HL-60 (cell line): ENCODE data around the gene RAD51.

Experiments
- DNase-seq, 2 experiments: peaks; one replicate each; pipeline ENCODE4 v3.0.0-alpha.2; 2010 to 2020; ENCODE audit warnings: low read depth in 1 of 2, low spot score in 1 of 2
- H3K27ac ChIP-seq: fragments of 250-450 bp; sonication (Bioruptor Pico); replicated peaks from 2 replicates; pipeline ENCODE4 v1.5.1; 2020; ENCODE audit warnings: mild to moderate bottlenecking, moderate library complexity
- H3K27me3 ChIP-seq: fragments of 250-450 bp; sonication (Bioruptor Pico); 2 replicates; pipeline ENCODE4 v1.5.1; 2021; ENCODE audit warnings: mild to moderate bottlenecking, moderate library complexity; ENCODE audit not compliant: insufficient read depth, poor library complexity, severe bottlenecking
- H3K4me3 ChIP-seq: replicated peaks from 2 replicates; pipeline ENCODE4 v1.5.1; 2011; ENCODE audit warnings: mild to moderate bottlenecking, control low read depth, low read length; ENCODE audit not compliant: insufficient read depth
- GABPA ChIP-seq: IDR thresholded peaks from 2 replicates; pipeline ENCODE4 v1.6.1; 2012; ENCODE audit warnings: low read depth
- POLR2AphosphoS5 ChIP-seq: IDR thresholded peaks from 2 replicates; pipeline ENCODE4 v1.6.1; 2012; ENCODE audit warnings: low read depth
- SPI1 ChIP-seq: IDR thresholded peaks from 2 replicates; pipeline ENCODE4 v1.6.1; 2012; ENCODE audit warnings: low read depth, mild to moderate bottlenecking, borderline replicate concordance
- TF ChIP-seq, protein P1 (sequence below): IDR thresholded peaks from one replicate; pipeline ENCODE4 v1.5.1; 2011; ENCODE audit warnings: low read length, control low read depth, inconsistent platforms; ENCODE audit not compliant: insufficient read depth
- TF ChIP-seq, protein P2 (sequence below): IDR thresholded peaks from 2 replicates; pipeline ENCODE4 v1.6.1; 2012; ENCODE audit warnings: low read depth; ENCODE audit not compliant: insufficient replicate concordance

RAD51 gene

DNA sequence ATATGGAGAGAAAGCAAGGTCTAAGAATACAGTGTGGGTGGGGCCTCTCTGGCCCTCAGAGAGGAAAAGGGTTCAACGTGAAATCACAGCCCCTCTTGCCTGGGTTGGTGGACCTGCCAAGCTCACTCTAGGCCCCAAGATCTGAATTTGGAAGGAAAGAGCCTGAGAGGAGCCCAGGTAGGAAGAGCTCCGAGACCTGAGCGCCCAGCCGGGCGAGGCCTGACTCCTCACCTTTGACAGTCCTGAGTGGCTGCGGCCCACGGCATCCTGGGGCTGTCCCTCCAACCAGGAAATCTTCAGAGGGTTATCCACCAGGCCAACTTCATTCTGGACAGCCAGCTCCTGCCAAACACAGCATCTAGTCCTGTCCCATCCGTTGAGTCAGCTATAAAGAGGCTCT lies 78.5 kb downstream of the RAD51 start:
- H3K27ac ChIP-seq = no peak overlapping the region
- DNase-seq = no peak
- H3K27me3 ChIP-seq = no peaks in the 10 kb centered on the region
- no peak overlapping the region for H3K4me3 ChIP-seq
- TF ChIP-seq SPI1 = no peak
- TF ChIP-seq, protein P1, sequence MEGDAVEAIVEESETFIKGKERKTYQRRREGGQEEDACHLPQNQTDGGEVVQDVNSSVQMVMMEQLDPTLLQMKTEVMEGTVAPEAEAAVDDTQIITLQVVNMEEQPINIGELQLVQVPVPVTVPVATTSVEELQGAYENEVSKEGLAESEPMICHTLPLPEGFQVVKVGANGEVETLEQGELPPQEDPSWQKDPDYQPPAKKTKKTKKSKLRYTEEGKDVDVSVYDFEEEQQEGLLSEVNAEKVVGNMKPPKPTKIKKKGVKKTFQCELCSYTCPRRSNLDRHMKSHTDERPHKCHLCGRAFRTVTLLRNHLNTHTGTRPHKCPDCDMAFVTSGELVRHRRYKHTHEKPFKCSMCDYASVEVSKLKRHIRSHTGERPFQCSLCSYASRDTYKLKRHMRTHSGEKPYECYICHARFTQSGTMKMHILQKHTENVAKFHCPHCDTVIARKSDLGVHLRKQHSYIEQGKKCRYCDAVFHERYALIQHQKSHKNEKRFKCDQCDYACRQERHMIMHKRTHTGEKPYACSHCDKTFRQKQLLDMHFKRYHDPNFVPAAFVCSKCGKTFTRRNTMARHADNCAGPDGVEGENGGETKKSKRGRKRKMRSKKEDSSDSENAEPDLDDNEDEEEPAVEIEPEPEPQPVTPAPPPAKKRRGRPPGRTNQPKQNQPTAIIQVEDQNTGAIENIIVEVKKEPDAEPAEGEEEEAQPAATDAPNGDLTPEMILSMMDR = no peak
- no peak for TF ChIP-seq GABPA
- TF ChIP-seq, protein P2, sequence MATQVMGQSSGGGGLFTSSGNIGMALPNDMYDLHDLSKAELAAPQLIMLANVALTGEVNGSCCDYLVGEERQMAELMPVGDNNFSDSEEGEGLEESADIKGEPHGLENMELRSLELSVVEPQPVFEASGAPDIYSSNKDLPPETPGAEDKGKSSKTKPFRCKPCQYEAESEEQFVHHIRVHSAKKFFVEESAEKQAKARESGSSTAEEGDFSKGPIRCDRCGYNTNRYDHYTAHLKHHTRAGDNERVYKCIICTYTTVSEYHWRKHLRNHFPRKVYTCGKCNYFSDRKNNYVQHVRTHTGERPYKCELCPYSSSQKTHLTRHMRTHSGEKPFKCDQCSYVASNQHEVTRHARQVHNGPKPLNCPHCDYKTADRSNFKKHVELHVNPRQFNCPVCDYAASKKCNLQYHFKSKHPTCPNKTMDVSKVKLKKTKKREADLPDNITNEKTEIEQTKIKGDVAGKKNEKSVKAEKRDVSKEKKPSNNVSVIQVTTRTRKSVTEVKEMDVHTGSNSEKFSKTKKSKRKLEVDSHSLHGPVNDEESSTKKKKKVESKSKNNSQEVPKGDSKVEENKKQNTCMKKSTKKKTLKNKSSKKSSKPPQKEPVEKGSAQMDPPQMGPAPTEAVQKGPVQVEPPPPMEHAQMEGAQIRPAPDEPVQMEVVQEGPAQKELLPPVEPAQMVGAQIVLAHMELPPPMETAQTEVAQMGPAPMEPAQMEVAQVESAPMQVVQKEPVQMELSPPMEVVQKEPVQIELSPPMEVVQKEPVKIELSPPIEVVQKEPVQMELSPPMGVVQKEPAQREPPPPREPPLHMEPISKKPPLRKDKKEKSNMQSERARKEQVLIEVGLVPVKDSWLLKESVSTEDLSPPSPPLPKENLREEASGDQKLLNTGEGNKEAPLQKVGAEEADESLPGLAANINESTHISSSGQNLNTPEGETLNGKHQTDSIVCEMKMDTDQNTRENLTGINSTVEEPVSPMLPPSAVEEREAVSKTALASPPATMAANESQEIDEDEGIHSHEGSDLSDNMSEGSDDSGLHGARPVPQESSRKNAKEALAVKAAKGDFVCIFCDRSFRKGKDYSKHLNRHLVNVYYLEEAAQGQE = no peak
- no peak for TF ChIP-seq POLR2AphosphoS5

DNA sequence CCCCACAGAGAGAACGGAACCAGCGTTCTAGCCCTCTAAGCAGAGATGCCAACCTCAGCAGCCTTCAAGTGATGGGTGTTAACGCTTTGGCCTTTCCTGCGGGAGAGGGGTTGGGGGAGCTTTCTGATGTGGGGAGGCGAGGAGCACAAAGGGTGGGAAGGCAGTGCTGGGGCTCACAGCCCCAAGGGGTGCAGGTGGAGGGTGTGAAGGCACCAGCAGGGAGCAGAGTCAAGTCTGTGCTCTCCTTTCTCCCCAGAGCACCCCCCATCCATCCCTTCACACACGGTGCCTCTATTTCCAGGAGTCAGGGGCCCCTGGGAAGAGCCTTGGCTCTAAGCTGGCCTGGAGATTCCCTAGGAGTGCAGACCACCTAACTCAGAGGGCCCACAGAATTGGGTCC lies 78.9 kb downstream of the RAD51 start:
- Histone ChIP-seq H3K4me3 (no peak overlapping the region), H3K27me3 (no peaks in the 10 kb centered on the region), H3K27ac (no peak overlapping the region)
- TF ChIP-seq, protein P1 = no peak
- TF ChIP-seq POLR2AphosphoS5 = no peak
- no peak for DNase-seq

DNA sequence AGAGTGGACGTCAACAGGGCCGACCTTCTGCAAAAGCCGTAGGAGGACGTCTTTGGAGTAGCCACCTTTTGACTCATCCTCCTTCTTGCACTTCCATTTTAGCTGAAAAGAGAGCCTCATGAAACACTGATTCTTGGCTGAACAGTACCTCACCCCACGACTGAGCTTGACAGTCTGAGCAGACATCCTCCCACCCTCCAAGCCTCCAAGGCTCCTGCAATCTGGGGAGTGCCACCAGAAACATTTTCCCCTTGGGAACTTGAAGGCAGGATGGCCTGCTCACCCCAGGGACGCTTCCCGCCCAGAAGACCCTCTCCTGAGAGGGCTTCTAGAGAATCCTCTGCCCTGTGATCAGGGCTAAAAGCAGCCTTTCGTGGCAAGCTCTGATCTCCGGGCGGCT lies 80.0 kb downstream of the RAD51 start:
- Histone ChIP-seq H3K27ac (no peak overlapping the region), H3K27me3 (no peaks in the 10 kb centered on the region), H3K4me3 (no peak overlapping the region)
- TF ChIP-seq SPI1 (no peak), POLR2AphosphoS5 (no peak), GABPA (no peak)
- TF ChIP-seq, protein P1 = no peak
- DNase-seq = no peak

DNA sequence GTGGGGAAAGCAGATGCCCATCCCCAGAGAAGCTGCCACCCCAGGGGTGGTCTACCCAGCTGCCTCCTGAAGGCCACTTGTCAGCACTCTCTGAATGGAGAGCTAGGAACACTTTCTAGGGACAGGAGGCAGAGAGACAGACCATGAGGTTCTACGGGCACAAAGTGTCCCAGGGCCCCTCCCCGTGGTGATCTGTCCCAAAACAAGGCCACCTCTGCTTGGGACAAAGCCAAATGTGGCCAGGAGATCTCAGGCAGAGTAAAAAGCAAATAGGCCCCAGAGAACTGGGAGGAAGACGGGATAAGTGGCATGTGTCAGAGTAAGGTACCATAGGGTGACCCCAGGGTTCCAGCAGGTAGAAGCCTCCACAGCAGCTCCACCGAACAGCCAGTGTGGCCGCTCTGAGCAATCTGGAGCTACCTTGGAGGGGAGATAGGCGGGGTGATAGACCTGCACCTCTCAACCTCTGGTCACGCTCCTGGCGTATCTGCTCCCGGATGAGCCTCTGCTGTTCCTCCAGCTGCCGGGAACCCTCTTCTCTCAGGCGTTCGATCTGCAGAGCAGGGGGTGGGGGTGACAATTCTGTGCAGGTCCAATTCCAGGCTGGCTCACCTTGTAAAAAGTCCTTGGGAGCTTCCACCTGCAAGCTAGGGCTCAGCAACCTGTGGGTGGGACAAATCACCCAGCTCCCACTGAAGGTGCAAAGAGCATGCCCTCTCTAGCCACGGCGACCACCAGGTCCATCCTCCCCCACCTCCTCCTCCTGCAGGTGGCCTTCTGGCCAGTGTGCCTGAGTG lies 81.0 kb downstream of the RAD51 start:
- Histone ChIP-seq H3K27ac (no peak overlapping the region), H3K4me3 (no peak overlapping the region), H3K27me3 (no peaks in the 10 kb centered on the region)
- TF ChIP-seq, protein P2 = no peak
- TF ChIP-seq GABPA = no peak
- no peak for TF ChIP-seq POLR2AphosphoS5
- TF ChIP-seq SPI1 = no peak
- TF ChIP-seq, protein P1 = no peak
- DNase-seq = no peak
